NCI-H1436 (cell line): ENCODE results near the gene GSS.

Experiments
- DNase-seq: peaks from one replicate; lab custom pipeline; 2025; lab: John Stamatoyannopoulos, UW

GSS gene

DNA sequence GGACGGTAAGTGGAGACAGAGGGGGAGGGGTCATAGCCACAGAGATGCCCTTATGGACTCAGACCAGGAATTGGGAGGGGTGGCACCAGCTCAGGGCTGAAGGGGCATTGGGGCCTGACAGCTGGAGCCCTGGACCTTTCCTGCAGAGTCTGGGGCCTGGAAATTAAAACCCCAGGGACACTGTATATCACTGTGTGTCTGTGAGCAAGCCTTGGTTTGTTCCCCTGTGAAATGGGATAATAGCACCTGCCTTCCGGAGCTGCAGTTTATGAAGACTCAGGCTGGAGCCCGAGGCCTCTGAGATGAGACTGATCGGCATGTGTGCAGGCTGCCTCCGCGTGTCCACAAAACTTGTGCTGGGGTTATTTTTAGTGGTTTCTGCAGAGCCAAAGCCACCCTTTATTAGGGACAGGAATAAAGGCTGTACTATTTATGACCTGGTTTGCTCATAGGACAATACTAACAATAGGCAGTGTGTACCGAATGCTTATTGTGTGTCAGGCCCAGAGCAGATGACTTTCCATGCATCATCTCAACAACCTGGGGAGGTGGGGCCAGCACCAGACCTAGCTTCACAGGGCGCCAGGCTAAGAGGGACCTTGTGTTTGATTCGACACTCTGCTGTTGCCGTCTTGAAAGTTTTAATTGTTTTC is 22.6 kb upstream of the GSS start:
- no peak for DNase-seq

DNA sequence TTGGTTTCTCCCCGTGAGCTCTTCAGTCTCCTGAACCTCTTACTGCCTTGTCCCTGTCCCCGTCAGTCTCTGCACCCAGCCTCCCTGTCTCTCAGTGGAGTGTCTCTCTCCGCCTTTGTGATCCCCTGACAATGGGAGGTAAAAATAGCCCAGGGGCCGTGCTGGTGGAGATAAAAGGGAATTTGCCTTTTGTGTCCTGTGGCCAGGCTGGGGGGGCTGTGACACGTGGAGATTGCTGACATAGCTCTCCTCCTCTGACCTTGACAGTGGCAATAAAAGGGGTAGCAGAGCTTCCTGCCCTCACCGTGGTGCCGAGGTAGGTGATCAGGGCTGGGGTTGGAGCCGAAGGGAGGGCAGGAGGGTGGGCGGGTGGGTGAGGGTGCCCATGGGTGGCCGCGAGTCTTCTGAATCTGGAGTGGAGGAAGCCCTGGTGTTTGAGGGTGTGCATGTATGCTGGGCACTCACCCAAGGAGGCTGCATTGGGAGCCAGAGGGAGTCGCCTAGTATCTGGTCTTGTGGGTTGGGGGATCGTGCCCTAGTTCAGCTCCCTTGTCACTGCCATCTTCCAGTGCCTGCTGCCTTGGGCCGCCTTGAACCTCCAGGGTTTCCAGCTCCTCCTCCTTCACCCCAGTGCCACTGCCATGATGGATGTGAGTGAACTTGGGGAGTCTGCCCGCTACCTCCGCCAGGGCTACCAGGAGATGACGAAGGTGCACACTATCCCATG is 21.9 kb upstream of the GSS start:
- DNase-seq, result no peak

DNA sequence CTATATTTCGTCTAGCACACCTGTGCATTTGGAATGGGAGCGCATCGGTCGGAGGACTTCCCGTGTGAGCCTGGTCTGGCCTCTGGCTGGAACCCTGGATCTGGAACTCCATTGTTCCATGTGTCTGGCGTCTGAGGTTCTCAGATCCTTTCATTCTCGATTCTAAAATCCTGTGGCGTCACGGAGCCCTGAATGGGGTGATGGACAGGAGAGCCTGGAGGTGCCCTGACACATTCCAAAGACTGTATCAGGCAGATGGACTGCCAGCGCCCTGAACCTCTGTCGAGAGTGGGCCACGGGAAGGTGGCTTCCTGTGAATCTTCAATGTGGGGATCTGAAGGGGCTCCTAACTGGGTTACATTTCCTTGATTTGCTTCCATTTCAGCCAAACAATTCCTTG is 20.7 kb upstream of the GSS start:
- DNase-seq, result no peak

DNA sequence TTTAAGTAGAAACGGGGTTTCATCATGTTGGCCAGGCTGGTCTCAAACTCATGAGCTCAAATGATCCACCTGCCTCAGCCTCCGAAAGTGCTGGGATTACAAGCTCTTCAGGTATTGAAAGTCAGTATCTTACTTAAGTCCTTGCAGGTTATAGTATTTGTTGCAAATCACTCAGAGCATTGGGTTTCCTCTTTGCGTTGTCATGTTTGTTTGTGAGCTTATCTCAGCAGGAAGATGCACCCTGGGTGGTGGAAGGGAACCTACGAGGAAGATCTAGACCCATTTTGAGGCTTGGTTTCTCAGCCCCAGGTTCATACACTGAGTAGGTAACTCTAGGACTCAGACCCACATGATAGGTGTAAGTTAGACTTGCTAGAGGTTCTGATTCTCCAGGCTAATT is 18.6 kb upstream of the GSS start:
- no peak for DNase-seq

DNA sequence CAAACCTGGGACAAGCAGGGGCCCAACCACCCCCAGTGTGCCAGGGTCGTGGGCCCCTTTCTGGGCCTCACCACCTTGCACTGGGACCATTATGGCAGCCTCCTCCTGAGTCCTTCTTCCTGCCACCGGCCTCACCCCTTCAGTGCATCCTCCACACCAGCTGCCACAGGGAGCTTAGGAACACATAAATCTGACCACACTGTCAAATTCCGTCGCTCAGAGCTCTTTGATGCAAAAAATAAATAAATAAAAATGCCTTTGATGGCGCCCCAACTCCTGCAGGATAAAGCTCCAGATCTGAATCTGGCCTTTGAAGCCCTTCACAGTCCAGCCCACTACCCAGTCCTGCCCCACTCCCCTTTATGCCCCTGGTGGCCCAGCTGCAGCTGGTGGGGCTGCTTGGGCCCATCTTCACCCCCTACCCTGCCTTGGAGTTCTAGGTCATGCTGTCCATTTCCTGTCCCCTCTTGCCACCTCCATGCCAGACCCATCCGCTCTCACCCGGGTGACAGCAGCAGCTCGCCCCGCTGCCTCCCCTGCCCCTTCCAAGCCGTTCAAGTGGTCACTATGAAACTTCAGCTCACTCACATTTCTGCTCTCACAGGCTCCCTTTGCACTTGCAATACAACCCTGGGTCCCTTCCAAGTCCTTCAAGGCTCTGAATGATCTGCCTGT is 16.1 kb upstream of the GSS start:
- no peak for DNase-seq

DNA sequence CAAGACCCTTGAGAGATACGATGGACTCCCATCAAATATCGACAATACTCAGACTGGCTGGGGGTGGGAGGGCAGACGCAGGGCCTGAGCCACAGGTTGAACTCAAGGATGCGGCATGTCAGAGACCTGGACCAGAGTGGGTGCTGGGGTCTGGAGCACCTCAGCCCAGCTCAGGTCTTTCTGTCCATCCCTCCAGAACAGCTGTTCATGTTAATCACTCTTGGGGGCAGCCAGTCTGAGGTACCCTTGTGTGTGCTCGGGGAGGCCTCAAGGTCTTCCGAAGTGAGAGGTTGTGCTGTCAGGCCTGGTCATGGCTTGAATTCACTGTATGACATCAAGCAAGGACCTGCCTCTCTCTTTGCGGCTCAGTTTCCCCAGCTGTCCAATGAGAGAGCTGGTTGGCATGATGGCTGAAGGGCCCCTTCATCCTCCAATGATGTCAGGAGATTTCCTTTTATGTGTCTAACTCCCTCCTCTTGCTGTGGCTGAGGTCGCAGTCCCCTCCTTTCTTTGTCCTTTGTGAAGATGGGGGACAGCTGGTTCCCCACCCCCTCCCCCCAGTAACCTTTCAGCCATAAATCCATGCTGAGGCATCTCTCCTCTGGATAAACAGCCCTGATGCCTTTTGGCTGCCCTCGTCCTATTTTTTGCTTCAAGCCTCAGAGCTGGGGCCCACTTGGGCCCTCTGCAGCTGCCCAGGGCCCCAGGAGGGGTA is 15.4 kb upstream of the GSS start:
- no peak for DNase-seq

DNA sequence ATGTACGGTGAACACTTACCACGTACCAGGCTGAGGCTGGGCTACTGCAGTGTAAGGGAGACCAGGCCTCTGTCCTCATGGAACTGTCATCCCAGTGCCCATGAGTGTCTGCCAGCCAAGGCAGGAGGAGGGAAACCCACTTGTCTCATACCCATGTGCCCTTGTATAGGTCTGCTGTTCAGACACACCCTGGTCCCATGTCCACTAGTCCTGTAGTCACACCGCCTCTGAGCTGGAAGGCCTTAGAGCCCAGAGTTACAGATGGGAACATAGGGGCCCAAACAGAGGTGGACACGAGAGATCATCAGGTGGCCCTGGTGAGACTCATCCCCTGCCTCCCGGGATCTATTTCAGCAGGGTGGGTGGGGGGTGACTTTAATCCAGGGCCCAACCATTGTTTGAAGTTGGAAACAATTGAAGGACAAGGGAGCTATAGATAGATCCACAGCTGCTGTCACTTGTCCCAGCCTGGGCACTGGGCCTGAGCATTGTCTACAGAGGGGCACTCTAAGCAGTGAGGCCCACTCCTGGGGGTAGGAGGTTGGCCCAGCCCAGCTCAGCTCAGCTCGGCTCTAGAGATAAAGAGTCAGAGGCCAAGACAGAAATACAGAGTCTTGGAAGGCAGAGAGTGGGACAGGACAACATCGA is 14.7 kb upstream of the GSS start:
- DNase-seq, result no peak

DNA sequence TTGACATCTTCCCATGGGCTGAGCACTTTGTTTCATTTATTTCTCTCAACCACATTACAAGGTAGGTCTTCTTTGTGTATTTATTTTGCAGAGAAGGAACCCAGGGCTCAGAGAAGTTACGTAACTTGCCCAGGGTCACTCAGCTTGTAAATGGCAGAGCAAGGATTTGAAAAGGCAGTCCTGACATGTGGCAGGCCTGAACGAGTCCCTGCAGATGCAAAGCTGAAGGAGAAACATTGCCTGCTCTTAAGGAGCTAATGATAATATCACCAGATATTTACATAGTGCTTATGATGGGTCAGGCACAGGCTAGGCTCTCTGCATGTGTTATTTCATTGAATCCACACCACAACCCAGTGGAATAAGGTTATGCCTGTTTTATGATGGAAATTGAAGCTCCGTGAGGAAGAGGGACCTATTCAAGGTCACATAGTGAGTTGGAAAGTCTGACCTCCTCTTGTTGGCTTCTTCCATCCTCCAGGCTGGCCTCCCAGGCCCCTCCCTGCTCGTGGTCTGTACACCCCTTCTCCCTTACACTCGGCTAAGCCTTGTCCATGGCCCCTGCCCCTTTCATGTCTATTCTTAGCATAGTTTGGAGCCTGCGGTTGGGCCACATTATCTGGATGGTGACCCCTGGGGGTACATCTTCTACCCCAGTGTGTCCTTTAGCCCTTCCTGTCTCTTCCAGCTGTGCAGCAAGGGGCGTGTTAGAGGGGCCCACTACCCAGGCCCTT is 12.6 kb upstream of the GSS start:
- no peak for DNase-seq

DNA sequence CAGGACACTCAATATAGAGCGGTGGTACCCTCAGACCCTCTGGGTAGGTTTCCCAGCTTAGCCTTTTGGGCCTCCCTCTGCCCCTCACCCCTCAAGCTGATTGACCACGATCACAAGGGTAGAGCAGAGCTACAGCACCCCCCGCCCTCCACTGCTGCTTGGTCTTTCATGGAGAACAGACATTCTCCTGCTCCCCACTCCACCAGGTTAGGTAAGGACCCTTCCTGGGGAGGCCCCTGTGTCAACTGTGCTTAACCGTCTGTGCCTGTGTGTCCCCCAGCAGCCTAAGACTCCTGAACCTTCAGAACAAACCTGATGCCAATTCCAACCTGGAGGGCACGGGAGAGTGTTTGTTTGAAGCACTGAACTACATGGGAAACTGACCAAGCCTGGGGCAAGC is 11.8 kb upstream of the GSS start:
- DNase-seq, result no peak

DNA sequence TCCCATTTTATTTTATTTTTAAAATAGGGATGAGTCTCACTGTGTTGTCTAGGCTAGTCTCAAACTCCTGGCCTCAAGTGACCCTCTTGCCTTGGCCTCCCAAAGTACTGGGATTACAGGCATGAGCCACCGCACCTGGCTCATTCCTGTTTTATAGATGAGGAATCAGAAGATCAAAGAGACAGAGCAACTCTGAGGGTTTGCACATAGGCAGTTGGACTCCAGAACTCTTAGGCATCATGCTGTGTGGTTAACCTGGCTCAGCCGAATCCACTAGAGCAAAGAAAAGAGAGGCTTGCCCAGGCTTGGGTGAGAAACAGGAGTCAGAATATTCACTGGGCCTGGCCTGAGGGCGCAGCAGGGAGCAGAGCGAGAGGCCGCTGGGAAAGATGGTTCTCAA is 9.4 kb upstream of the GSS start:
- DNase-seq, result no peak

DNA sequence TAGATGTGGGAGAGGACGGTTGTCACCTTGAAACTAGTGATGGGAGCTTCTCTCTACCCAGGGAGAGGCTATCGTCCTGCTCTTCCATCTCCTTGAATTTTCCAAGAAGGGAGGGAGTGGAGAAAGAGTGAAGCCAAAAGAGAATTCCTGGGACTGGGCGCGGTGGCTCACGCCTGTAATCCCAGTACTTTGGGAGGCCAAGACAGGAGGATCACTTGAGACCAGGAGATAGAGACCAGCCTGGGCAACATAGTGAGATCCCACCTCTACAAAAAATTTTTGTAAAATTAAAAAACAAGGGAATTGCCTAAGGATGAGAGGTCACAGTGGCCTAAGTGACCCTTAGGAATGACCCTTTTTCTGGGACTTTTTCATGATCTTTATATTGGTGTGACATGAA is 8.9 kb upstream of the GSS start:
- DNase-seq, result no peak

DNA sequence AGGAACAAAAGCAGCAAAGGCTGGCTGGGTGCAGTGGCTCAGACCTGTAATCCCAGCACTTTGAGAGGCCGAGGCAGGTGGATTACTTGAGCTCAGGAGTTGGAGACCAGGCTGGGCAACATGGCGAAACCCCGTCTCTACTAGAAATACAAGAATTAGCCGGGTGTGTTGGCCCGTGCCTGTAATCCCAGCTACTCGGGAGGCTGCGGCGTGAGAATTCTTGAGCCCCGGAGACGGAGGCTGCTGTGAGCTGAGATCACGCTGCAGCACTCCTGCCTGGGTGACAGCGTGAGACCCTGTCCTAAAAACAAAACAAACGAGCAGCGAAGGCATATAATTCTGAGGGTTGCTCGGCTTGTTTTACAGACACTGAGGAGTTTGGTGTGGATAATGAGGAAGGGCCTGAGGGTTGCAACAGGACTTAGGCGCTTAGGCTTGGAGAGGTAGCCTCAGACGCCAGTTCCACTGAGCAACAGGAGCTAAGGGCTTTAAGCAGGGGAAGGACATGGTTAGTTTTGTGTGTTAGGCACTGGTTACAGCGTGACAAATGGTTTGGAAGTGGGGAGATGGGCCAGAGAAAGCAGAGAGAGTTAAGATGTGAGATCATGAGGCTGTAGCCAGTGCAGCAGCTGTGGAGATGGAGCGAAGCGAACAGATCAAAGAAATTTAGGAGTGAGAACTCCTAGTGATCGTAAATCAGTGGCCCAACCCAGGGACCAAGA is 1.3 kb upstream of the GSS start:
- DNase-seq, result no peak

DNA sequence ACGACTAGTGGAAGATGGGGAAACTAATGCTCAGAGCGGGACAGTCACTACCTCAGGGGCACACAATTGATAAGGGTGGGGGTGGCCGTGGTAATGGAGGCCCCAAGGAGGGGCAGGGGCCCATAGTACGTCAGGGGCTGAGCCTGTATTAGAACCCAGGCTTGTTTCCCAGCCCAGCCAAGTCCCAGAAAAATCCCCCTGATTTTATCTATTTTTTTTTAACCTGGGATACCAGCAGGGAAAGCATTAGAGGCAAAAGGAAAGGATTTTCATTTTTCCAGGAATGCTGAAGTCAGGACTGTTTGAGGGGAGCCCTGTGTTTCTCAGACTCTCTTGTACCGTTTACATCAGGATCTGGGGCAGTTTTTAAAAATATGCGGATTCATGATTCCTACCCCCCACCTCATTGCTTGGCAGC is 444 bp upstream of the GSS start:
- DNase-seq, result no peak

DNA sequence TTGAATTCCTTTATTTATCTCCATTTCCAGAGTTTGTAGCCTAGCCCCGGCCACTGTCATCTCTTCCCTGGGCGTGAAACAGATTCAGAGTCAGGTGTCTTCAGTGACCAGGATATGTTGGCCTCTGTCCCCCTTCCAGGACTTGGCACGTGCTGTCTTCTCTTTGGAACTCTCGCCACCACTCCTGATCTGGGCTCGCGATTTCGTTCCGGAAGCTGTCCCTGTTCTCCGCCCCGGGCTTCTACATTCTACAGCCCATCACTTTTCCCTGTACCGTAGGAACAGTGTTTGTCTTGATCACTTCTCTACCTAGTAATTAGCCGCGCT is 739 bp downstream of the GSS start:
- no peak for DNase-seq

DNA sequence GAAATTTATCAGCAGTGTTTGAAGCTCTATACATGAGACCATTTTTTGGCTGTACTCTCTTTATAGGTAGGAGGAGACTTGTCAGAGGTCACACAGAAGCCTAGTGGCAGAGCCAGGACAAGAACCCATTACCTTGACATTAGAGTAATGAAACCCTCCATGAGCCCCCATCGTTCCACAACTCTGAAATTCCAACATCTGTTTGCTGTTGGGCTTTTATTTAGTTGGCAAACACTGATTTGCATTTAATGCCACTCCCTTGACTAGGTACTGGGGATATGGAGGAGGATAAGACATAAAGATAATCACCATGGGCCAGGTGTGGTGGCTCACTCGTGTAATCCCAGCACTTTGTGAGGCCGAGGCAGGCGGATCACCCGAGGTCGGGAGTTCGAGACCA is 1.6 kb downstream of the GSS start:
- DNase-seq, result no peak

DNA sequence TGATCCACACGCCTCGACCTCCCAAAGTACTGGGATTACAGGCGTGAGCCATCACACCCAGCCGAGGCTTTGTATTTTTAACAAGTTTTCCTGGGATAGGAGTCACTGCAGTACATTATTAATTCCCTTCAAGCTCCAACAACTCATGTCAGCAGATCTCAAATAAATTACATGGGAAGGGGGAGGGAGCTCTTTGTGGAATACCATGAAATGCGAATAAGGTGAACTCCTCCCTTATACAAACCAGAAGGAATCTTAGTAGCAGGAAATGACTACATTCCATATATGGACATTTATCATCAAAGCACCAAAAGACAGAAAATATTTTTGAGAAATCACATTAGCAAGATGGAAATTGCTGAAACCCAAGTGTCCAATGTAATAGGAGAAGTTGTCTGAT is 2.9 kb downstream of the GSS start:
- no peak for DNase-seq

DNA sequence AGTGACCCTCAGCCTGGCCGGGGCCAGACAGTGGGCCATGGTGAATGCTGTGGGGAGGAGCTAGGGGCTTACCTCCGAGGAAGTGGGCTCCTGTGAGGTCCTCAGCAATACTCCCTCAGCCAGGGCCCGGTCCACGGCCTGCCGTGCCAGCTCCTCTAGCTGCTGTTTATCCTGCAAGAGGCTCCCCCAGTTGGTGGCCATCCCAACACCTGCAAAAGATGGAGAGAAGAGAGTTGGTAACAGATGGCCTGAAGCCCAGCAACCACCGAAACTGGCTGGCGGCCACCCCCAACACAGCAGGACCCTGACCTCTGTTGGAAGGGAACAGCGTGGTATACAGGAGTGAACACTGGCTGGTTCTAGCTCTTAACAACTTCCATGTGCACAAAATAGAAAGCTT is 4.0 kb downstream of the GSS start:
- no peak for DNase-seq

DNA sequence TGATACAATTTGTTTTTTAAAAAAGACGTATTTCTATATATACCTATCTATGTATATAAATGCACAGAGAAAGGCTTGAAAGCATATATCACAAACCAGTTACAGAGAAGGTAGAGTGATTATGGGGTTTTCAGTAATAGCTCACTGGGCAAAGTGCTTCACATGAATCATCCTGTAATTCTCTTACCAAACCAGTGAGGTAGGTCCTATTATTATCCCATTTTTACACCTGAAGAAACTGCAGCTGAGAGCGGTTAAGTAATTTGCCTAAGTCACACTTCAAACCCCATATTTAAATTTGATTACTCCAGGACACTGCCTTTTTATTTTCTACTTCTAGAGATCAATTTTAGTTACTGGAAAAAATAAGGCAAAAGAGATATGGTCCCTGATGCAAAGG is 4.4 kb downstream of the GSS start:
- DNase-seq, result no peak

DNA sequence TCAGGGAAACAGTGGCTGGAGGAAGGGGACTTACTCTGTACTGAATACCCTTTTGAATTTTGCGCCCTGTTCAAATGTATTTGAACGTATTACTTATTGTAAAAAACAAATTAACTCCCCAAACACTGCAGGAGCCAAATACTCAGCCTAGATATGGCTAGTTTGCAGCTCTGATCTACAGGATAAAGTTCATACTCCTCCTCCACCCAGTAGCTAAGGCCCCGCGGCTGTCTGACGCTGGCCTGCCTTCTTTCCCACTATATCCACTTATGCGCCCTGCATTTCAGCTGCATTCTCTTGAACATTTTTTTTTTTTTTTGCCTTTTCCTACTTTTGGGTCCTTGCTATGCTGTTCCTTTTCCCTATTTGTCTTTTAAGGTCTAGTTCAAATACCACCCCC is 6.5 kb downstream of the GSS start:
- no peak for DNase-seq

DNA sequence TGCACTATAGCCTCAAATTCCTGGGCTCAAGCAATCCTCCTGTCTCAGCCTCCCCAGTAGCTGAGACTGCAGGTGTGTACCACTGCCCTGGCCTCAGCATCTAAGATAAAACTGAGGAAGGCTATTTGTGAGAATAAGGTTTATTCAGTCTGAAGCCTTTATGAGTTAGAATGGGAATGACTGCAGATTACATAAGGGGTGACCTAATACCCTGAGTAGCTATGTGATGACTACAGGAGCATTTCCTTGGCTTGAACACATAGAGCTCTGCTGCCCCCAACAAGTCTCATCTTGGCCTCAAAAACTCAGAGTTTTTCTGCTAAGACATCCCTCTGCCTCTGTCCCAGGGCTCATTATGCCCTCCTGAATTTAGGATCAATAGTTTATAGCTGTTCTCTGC is 7.6 kb downstream of the GSS start:
- DNase-seq, result no peak

DNA sequence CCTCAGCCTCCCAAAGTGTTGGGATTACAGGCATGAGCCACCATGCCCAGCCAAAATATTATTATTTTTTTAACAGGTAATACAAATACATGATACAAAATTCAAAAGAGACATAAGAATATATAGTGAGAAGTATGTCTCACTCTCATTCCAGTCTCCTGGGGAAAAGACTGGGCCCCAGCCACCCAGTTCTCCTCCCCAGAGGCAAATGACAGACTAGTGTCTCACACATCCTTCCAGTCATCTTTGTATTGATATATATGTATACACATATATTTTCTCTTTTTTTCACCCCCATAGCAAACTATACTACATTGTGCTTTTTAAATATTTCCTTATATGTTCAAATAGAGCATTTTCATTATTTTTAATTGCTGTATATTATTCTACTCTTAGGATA is 8.3 kb downstream of the GSS start:
- DNase-seq, result no peak
